ENCODE data around the gene ACTR3C.

Gene ACTR3C

GRCh38 chr7:150341263-150342120 lies 18.1 kb upstream of the ACTR3C start, which contains the start of gene RARRES2:
TSS of gene RARRES2 (minus strand) at chr7:150341629. CDS start at chr7:150340609, 1,020 bp downstream.
- H3K36me3 ChIP-seq, result peaks cover 0 to 15% (median 0%) of the 10 kb centered on the region in 3 donors

GRCh38 chr7:150340875-150341262 lies 17.5 kb upstream of the ACTR3C start:
- H3K36me3 ChIP-seq, result peaks cover 0 to 15% (median 0%) of the 10 kb centered on the region in 3 donors
- peak overlapping the region; percentile 59 to 63 for H3K4me3 ChIP-seq
- TF ChIP-seq CTCF (IDR thresholded peaks at IDR 0.05), result no peak
- peak in 1 of 2 donors; percentile 67 for DNase-seq
- intact Hi-C loops (cut with DNase I; ENCODE audit: low total_unique reads), result no loop called here
- H3K27ac ChIP-seq, result peak overlapping the region; percentile 71 to 90
- no peaks in the 10 kb centered on the region for H3K9me3 ChIP-seq
- H3K27me3 ChIP-seq, result no peaks in the 10 kb centered on the region
- peaks cover 0 to 40% (median 23%) of the 10 kb centered on the region in 4 donors for H3K4me1 ChIP-seq

More at GRCh38 chr7:150341263-150342120, 18.1 kb upstream of the ACTR3C start, which contains the start of gene RARRES2:
- Histone ChIP-seq H3K4me1 (peaks cover 0 to 35% (median 19%) of the 10 kb centered on the region in 4 donors), H3K4me3 (peak within 1 kb of the TSS; percentile 59 to 63), H3K9me3 (no peaks in the 10 kb centered on the region), H3K27ac (peak within 1 kb of the TSS; percentile 71 to 90), H3K27me3 (no peaks in the 10 kb centered on the region)
- peak in 1 of 2 donors; percentile 44 for DNase-seq
- no peak for TF ChIP-seq CTCF (IDR thresholded peaks at IDR 0.05)
- intact Hi-C loops (cut with DNase I; ENCODE audit: low total_unique reads), result no loop called here

DNA sequence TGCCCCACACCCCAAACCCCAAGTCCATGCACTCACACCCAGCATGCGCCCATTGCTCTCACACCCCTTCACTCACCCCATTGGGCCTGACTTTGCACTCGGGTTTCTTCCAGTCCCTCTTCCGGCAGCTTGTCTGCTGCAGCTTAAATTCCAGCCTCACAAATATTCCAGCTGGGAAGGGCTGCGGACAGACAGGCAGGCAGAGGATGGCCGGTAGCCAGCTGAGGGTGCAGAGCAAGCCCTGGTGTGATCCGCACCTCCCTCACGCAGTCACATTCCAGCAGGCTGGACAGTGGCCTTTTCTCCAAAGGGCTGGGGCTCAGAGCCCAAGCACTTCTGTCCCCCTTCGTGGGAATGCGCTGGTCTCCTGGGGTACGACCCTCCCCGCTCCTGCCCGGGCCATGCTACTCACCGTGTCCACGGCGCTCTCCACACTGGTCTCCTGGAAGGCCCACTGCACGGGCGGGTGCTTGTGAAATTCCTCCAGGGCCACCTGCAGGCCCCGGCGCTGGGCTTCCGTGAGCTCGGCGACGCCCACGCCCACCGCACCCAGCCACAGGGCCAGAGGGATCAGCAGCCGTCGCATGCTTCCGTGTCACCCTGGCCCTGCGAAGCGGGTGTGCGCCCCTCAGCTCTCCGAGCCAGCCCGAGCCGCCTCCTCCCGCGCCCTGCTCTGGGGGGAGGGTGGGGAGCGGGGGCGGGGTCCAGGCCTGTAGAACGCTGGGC lies 16.8 kb upstream of the ACTR3C start:
- intact Hi-C loops (cut with DNase I; ENCODE audit: low total_unique reads), result no loop called here
- peaks cover 0 to 47% (median 30%) of the 10 kb centered on the region in 4 donors for H3K4me1 ChIP-seq

DNA sequence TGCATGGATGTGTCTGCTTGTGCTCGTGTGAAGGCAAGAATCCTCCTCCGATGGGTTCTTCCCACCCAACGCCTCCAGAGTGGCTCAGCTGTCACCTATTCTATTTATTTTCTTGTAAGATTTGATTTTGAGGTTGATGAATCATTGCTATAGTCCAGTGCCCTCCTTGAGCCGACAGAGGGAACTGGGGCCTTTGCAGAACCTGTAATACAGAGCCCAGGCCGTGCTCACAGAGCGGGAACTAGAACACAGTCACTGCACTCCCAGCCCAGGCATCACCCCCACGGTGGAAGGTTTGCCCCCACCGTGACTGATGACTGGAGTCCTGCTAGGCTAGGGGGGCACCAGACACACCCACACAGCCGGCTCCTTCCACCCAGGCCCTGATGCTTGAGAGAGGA lies 16.1 kb upstream of the ACTR3C start:
- DNase-seq, result no peak
- Histone ChIP-seq H3K27ac (peak overlapping the region in 1 of 2 donors; percentile 90), H3K4me3 (peak overlapping the region; percentile 59 to 63), H3K36me3 (peaks cover 0 to 15% (median 0%) of the 10 kb centered on the region in 3 donors), H3K4me1 (peaks cover 0 to 52% (median 32%) of the 10 kb centered on the region in 4 donors), H3K27me3 (no peaks in the 10 kb centered on the region), H3K9me3 (no peaks in the 10 kb centered on the region)
- intact Hi-C loops (cut with DNase I; ENCODE audit: low total_unique reads), result loop anchor here (5.0 kb wide), 1 partner anchor 43 kb away; no protein-coding TSS in a partner anchor
- no peak for TF ChIP-seq CTCF (IDR thresholded peaks at IDR 0.05)

More for the DNA sequence above, 16.8 kb upstream of the ACTR3C start:
- Histone ChIP-seq H3K4me3 (peak overlapping the region; percentile 59 to 63), H3K9me3 (no peaks in the 10 kb centered on the region), H3K27ac (peak overlapping the region; percentile 71 to 90), H3K27me3 (no peaks in the 10 kb centered on the region), H3K36me3 (peaks cover 0 to 15% (median 0%) of the 10 kb centered on the region in 3 donors)
- DNase-seq, result peak in 1 of 2 donors; percentile 77
- TF ChIP-seq CTCF (IDR thresholded peaks at IDR 0.05), result no peak

DNA sequence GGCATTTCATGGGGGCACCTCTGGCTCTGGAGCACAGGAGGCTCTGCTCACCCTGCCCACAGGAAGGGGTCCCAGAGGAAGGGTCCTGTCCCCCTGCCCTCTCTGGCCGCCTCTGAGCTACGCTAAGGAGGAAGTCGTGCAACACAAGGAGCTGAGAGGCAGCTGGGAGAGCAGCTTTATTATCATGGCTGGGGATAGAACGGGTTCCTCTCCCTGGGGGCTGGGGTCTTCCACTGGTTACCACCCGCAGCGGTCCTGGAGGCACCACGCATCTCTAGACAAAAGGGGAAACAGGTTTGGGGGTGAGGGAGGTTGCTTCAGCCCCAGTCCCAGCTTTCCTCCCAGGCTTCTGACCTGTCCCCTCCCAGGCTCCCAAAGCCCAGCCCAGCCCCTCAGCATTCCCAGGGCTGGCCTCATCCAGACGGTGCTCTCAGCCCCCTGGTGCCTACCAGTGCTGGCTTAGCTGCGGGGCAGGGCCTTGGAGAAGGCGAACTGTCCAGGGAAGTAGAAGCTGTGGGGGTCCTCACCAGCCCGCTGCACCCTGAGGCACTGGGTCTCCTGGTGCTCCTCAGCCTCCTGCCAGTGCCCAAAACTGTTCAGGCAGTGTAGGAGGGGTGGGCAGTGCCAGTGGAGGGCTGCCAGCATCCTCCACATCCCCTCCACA lies 15.0 kb upstream of the ACTR3C start:
- Histone ChIP-seq H3K27me3 (no peaks in the 10 kb centered on the region), H3K9me3 (no peaks in the 10 kb centered on the region), H3K27ac (no peak overlapping the region), H3K4me3 (no peak overlapping the region), H3K36me3 (peaks cover 0 to 15% (median 0%) of the 10 kb centered on the region in 3 donors), H3K4me1 (peaks cover 0 to 52% (median 32%) of the 10 kb centered on the region in 4 donors)
- TF ChIP-seq CTCF (IDR thresholded peaks at IDR 0.05), result no peak
- intact Hi-C loops (cut with DNase I; ENCODE audit: low total_unique reads), result loop anchor here (5.0 kb wide), 1 partner anchor 44 kb away; no protein-coding TSS in a partner anchor
- no peak for DNase-seq

All from tibial artery (tissue), 4 donors.